HG03064 (cell line): ENCODE measurements around the gene ADAP2.
"Not testable (repeated sequence)": the region's sequence is repeated elsewhere in the genome, so short reads cannot be mapped to it uniquely, and the experiment has no call there.

Experiments
- ATAC-seq: cut with Tn5 transposase; IDR thresholded peaks from one replicate; pipeline ENCODE4 v1.9.1; 2021; ENCODE audit warnings: low read depth; ENCODE audit not compliant: unreplicated experiment

Gene ADAP2, protein sequence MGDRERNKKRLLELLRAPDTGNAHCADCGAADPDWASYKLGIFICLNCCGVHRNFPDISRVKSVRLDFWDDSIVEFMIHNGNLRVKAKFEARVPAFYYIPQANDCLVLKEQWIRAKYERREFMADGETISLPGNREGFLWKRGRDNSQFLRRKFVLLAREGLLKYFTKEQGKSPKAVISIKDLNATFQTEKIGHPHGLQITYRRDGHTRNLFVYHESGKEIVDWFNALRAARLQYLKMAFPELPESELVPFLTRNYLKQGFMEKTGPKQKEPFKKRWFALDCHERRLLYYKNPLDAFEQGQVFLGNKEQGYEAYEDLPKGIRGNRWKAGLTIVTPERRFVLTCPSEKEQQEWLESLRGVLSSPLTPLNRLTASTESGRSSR

DNA sequence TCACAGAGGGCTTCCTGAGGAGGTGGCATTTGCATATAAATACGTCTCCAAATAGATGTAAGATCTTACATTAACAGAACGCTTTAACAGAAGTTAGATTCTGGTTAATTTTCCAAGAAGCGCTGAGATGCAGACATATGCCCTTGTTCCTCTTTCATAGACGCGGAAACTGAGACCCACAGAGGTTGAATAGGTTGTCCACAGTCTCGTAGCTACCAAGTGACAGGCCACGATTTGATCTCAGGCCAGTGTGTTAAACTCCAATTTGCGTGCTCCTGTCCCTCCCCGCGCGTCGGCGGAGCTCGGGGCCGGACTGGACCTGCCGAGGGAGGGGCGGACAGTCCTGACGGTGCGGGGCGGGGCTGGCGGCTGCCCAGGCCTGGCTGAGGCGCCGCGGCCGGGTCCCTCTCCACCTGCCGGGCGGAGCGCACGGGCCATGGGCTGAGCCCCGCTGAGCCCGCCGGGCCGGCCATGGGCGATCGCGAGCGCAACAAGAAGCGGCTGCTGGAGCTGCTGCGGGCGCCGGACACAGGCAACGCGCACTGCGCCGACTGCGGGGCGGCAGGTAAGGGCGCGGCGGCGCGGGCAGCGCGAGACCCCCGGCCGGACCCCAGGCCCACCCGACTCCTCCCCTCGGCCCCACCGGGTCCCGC is at the start of gene ADAP2:
Gene ADAP2, plus strand, starts transcription at position 402 of the 653 bp plus-strand sequence. Its CDS starts 70 bp downstream, at position 472.
- no peak for ATAC-seq

DNA sequence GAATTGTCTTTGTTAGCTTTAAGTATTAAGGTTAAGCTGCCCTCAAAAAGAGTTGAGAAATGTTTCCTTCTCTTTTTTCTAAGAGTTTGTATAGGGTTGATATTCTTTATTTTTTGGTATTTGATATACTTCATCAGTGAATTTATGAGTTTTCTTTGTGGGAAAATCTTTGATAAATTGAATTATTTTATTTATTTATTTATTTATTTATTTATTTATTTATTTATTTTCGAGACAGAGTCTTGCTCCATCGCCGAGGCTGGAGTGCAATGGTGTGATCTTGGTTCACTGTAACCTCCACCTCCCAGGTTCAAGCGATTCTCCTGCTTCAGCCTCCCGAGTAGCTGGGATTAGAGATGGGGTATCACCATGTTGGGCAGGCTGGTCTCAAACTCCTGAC is 35.6 kb upstream of the ADAP2 start:
- no peak for ATAC-seq

DNA sequence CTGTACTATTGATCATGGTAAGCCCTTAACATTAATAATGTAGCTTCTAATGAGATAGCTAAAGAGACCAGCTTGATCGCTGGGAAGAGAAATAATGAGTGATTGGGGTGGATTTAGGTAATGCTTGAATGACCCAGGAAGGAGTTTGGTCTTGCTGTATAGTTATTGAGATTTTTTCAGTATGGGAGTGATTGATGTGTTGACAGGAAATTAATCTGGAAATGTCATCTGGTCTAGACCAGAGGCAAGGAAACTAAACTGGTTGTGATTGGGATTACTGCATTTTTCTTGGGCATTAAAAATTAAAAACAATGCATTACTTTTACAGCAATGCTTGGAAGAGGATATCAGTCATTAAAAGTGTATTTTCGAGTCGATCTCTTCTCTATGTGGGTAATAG is 27.5 kb upstream of the ADAP2 start:
- ATAC-seq: no peak

DNA sequence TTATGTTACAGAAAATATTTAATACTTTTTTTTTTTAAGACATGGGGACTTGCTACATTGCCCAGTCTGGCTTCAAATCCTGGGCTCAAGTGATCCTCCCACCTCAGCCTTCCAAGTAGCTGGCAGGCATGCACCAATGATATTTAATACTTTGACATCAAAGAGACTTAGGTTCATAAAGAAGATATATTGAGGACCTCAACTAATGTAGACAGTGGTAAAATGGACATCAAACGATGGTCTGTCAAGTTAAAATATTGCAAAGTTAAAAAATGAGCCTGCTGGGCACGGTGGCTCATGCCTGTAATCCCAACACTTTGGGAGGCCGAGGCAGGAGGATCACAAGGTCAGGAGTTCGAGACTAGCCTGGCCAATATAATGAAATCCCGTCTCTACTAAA is 24.4 kb upstream of the ADAP2 start:
- no peak for ATAC-seq

DNA sequence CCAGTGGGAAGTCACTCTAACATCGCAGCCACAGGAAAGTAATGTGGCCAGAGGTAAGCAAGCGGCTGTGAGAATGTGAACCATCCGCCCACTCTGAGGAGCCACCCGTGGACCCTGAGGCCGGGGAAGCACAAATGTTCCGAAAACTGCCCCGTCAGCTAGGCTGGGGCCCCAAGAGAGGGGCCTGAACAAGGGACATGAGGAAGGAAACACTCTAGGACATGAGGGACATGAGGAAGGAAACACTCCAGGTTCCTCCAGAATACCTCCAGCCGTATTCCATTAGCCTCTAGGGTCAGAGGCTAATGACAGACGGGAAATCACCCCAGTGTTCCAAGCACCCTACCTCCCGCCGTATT is 16.0 kb upstream of the ADAP2 start:
- ATAC-seq: peak; percentile 42

DNA sequence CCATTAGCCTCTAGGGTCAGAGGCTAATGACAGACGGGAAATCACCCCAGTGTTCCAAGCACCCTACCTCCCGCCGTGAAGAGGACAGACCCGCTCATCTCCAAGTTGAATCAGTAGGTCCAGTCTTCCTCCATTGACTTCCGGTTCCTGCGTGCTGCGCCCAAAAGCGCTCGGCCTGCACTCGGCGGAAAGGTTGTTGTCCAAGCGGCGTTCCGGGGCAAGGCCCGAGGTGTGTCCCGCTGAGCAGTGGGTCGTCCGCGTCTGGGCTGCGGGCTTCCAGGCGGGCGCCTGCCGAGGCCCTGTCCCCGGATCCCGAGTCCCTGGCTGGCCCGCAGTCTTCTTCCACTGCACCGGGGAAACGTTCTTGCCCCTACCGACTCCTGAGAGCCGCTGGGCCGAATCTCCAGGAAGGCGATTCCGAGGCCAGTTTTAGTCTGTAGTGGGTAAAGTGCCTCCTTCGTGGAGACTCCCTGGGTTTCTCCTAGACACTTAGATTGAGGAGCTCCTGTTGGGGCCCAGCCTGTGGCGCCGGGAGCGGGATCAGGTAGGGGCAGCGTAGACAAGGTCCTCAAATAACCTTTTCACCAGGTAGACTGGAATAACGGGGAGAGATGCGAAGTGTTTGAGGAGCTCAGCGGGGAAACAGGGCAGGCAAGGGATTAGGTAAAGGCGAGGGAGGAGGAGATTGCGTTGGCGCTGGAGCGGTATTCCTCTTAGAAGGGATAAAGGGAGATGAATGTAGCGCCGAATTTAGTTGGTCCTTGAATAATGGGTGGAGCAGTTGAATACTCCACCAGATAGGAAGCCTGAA is 15.4 kb upstream of the ADAP2 start, which contains the start of gene TEFM:
Gene TEFM, minus strand, starts transcription at position 138 of the 811 bp plus-strand sequence. Its CDS starts 40 bp downstream, at position 98.
- peak; percentile 90 for ATAC-seq

DNA sequence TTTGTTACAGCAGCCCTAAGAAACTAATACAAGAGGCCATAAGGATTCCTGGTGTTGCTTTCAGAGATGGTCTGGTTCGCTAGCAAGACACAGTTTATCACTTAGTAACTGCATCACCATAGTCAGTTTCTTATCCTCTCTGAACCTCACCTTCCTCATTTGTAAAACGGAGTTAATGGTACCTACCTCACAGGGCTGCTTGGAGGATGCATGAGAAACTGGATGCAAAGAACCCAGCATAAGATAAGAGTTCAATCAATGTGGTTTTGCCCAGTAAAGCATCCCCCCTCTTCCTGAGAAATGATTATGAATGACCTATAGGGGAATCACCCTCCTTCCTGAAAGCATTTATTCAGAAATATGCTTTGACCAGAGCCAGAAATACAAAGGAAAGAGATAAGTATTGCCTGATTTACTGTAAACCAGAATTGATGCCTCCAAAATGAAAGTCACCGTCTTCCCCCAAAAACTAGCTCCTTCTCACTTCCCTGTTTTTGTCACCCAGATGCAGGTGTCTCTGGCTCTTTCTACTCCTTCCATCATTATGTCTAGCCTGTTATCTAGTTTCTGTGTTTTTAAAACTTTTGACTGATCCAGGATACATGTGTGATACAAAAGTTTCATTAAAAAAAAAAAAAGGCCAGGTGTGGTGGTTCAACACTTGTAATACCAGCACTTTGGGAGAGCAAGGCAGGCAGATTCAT is 12.9 kb upstream of the ADAP2 start:
- ATAC-seq: no peak

DNA sequence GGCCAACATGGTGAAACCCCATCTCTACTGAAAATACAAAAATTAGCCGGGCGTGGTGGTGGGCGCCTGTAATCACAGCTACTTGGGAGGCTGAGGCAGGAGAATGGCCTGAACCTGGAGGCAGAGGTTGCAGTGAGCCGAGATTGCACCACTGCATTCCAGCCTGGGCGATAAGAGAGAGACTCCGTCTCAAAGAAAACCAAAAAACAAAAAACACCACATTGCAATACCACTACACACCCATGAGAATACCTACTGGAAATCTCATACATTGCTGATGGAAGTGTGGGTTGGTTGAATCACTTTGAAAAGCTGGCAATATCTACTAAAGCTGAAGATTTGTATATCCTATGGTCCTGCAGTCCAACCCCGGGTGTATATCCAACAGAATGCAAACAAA is 11.6 kb upstream of the ADAP2 start:
- not testable (repeated sequence) for ATAC-seq

DNA sequence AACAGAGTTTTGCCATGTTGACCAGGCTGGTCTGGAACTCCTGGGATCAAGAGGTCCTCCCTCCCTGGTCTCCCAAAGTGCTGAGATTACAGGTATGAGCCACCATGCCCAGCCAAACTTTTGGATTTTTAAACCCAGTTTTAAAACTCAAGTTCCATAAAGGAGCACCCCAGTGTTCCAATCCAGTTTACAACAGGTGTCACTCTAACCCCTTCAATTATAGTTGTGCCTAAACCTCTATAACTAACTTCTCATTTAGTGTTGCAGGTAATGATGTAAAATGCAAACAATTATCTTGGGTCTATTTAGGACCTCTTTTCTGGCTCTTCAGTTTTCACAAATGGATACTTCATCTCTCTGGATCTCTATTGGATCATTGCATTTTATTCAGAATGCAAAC is 7.8 kb upstream of the ADAP2 start:
- no peak for ATAC-seq

DNA sequence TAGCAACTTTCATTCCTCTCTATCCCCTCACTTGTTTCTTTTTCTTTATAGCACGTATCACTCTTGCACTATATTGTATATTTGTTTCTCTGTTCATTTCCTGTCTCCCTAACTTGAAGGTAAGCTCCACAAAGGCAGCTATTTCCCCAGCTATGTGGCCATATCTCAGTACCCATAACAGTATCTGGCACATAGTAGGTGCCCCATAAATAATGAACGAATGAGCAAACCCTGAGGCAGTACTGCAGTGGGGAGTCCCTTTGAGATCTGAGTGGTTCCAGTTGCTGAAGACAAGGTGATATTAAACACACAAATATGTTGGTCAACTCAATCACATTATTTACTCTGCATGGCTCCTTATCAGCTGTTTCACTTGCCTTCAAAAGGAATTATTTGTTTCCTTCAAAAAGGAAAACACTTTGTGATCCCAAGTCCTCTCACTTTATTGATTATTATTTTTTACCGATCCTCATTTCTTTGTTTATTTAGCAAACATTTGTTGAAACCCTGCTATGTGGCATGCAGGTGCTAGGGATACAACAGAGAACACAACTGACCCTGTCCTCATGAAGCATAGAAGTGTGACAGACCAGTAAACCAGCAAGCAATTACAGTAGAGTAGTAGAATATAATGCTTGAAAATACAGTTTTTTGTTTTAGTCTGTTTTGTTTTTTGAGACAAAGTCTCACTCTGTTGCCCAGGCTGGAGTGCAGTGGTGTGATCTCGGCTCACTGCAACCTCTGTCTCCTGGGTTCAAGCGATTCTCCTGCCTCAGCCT is 5.7 kb upstream of the ADAP2 start:
- ATAC-seq: no peak

DNA sequence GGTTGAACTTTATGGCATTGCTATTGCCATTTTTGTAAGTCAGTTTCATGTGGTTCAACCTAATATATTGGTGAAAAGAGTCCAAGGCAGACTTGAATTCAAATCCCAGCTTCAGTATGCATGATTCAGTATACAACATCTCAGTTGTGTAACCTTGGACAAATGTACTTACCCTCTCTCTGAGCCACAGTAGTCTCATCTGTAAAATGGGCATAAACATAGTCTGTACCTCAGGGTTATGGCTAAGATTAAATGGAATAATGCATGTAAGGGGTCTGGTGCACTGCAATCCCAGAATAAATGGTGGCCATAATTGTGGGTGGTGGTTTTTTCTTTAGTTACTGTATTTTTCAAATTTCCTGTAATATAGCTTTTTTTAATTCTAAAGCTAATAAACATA is 4.7 kb upstream of the ADAP2 start:
- no peak for ATAC-seq

DNA sequence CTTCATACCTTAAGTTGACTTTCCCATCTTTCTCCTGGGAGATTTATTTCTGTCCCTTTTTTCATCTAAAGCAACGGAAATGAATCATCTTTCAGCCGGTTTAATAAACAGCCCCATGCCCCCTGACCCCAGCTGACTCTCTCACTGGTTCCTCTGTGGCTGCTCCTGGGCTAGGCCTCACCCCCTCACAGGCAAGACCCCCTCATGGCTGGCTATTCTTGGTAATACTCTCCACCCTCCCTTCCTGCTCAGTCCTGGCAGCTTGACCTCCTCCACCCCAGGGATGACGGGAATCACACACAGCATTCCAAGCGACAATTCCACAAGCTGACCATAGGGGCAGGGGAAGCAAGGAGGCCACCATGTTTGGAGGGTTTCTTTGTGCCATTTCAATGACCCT is 1.5 kb upstream of the ADAP2 start:
- no peak for ATAC-seq

DNA sequence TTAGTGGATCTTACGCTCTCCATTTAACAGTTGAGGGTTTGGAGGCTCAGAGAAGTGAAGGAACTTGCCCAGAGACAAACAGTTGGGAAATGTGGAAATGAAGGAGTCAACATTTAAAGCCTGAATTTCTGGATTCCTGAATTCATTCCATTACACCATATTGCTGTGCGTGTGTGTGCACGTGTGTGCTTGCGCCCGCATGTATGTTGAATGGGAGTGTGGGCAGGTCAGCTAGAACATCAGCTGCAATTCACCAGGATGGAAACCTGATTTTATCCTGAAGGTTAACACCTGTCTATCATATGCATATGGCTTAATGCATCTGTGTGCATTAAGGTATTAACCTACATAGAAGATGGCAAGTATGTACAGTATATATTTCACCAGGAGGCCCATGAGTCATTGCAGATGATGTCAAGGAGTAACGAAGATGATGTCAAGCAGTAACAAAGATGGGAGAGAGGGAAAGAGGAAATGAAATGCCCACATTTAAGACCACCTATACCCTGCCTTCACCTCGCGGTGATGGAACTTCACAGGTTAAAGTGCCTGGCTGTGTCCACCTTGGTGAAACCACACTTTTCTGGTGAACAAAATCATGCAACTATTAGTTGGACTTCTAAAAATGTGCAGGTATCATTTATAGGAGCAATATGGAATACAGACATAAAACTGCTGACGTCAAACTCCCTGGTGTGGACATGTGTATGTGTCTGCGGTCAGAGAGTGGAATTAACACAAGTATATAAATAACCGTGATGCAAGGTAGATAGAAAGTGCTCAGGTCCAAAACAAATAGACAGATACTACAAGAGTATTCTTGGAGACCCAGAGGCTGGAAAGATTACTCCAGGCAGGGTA is 832 bp upstream of the ADAP2 start:
- ATAC-seq: no peak

DNA sequence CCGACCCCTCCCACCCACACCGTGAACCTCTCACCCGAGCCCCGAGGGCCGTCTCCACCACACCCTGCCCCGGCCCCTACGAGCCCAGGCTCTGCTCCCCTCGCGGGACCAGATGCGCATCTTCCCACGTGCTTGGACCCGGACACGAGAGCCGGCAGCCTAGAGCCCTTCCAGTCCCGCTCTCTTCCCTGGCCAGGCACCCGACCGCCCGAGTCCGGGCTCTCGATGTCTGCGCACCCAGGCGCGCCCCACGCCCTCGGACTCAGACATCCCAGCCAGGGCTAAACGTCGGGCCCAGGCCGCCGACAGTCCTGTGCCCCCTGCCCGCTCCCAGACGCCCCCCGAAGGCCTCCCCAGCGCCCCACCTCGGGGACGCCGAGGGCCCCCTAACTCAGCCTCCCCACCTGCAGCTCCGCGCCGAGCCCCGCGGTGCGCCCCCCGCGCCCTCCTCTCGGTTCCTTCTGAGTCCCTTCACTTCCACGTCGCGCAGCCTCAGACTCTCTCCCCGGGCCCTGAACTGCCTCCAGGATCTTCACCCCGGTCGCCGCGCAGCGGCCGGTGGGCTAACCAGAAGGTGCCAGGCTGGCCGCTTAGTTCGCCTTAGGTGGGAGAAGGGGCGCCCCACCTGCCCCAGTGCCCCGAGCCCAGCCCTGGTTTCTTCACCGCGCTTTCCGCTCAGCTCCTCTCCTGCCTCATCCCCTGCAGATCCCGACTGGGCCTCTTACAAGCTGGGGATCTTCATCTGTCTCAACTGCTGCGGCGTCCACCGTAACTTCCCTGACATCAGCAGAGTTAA is 688 bp downstream of the ADAP2 start:
- no peak for ATAC-seq

DNA sequence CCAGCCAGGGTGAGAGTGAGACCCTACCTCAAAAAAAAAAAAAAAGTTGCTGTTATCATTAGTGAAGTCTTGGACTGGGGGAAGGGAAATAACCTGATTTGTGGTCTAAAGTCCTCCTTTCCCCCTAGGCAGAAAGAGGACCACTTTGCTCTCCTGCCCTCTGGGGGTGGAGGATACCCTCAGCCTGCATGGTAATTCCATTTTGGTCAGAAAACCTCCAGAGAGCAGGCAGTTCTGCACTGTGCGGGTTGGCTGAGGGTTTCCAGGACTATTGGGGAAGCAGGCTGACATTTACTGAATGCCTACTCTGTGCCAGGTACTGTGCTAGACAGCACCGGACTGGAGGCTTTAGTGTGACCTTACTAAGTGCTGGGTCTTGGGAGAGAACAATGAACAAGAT is 2.6 kb downstream of the ADAP2 start:
- no peak for ATAC-seq

DNA sequence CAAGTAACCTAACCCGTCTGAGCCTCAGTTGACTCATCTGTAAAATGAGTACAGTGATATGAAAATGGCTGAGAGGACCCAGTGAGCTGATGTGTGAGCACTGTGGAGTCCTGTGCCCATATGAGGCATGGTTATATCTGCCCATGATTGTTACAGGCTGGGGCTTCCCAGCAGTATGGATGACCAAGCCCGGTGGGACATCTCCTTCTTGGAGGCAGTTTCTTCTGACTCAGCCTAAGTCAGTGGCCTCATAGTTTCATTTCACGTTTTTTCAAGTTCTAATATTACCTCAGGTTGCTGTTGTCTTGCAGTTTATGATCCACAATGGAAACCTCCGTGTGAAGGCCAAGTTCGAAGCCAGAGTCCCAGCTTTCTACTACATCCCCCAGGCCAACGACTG is 4.8 kb downstream of the ADAP2 start:
- ATAC-seq: no peak

DNA sequence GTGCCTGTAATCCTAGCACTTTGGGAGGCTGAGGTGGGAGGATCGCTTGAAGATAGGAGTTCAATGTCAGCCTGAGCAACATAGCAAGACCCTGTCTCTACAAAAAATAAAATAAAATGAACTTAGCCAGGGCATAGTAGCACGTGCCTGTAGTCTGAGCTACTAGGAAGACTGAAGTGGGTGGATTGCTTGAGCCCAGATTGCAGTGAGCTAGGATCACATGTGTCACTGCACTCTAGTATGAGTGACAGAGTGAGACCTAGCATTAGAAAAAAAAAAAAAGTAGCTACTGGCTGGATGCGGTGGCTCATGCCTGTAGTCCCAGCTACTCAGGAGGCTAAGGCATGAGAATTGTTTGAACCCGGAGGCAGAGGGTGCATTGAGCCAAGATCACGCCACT is 6.0 kb downstream of the ADAP2 start:
- no peak for ATAC-seq

DNA sequence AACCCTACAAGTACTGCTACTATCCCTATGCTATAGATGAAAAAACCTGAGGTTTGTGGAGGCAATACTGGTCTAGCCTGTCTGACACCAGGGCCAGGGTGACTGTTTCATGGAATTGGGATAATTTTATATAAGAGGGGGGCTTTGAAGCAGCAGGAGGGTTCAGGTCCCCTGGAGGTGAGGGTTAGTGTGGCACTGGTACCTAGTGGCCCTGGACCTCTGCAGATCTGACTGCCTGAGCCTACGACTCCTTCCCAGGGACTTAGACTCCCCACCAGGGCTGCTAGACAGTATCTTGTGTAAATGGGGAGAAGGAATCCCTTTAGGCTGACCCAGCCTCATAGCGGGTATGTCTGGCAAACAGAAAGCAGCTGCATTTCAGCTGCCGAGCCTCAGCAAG is 6.8 kb downstream of the ADAP2 start:
- ATAC-seq: no peak
